Kidney tubule cell (primary cell): ENCODE data around the gene PRDM11.
"Not testable (repeated sequence)": the region's sequence is repeated elsewhere in the genome, so short reads cannot be mapped to it uniquely, and the experiment has no call there.

Experiments
- DNase-seq: peaks from one replicate; pipeline ENCODE4 v3.0.0-alpha.2; 2018; ENCODE audit warnings: low spot score

PRDM11 gene

GRCh38 chr11:45146072-45147016 is at the start of gene PRDM11:
Gene PRDM11, plus strand, starts transcription at chr11:45146639. Its CDS starts 35,128 bp downstream, at chr11:45181767.
- peak; percentile 88 for DNase-seq

DNA sequence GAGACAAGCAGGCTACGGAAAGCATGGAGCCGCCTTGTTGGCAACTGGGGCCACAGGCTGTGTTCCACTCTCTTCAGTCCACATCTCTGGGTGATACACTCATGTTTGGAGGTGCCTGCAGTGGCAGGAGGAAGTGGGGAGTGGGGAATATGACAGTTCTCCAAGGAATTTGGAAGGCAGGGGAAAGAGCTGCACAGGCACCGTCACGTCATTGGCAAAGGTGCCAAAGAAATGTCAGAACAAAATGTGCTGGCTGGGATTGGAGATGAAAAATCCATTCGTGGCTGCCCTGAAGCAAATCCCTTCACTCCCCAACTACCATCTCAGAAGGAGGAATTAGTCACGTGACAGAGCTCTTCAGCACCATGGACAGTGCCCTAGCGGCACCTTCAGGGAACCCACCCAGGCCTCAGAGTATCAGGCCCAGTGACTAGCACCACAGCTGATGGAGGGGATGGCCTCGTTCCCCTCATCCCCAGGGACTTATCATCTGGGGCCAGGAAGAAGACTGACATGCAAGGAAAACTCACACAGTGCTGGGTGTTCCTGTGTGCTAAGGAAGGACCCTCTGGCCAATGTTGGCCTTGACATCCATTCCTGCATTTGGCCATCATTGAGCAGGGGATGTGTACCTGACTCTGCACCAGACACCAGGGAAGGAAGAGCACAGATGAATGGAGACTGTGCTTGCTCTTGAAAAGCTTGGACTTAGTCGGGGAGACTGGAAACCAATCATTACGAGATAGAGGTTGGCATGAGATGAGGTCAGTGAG is 48.5 kb upstream of the PRDM11 start:
- peak; percentile 20 for DNase-seq

DNA sequence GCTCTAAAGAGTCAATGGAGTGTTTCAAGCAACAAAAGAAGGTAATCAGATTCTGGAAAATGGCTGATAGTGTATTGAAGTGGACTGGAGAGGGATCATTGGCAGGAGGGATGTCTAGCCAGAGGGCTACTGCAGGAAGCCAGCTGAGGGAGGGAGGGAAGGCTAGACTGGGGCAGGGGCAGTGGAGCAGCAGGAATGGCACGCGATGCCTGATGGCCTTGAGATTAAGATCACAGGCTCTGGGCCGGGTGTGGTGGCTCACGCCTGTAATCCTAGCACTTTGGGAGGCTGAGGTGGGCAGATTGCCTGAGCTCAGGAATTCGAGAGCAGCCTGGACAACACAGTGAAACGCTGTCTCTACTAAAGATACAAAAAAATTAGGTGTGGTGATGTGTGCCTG is 47.5 kb upstream of the PRDM11 start:
- DNase-seq = no peak

DNA sequence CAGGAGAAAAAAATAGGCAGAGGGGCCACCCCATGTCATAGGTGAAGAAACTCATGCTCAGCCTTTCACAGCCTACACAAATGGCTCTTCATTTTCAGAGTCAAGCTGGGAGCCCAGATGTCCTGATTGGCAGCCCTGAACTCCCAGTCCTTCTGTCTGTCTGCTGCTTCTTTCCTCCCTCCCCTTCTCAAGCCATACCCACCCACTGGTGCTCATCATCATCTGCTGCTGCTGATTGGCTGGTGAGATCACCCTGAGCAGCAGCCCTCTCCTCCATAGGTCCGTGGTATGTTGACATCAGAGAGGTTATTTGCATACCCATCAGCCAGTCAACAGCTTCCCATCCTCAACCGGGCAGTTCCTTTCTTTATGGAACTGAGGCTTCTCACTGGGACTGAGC is 46.1 kb upstream of the PRDM11 start:
- peak; percentile 2 for DNase-seq

DNA sequence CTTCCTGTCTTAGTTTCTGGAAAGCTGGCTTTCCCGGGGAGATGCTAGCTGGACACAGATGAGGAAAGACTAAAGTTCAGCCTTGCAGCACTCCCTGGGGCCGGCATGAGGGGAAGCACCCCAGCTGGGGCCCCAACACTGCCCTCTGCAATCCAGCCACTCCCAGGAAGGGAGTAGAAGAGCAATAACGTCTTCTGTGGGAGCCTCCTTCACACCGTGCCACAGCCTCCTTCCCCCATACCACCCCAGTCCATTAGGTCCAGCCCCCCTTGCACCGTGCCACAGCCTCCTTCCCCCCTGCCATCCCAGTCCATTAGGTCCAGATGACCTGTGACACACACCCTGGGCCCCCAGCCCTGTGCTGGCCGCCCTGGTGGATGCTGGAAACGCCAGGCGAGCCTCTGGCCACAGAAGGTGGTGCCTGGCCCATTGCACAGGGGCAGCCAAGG is 44.1 kb upstream of the PRDM11 start:
- no peak for DNase-seq

GRCh38 chr11:45102810-45103621 is 43.4 kb upstream of the PRDM11 start:
- DNase-seq = peak; percentile 87

DNA sequence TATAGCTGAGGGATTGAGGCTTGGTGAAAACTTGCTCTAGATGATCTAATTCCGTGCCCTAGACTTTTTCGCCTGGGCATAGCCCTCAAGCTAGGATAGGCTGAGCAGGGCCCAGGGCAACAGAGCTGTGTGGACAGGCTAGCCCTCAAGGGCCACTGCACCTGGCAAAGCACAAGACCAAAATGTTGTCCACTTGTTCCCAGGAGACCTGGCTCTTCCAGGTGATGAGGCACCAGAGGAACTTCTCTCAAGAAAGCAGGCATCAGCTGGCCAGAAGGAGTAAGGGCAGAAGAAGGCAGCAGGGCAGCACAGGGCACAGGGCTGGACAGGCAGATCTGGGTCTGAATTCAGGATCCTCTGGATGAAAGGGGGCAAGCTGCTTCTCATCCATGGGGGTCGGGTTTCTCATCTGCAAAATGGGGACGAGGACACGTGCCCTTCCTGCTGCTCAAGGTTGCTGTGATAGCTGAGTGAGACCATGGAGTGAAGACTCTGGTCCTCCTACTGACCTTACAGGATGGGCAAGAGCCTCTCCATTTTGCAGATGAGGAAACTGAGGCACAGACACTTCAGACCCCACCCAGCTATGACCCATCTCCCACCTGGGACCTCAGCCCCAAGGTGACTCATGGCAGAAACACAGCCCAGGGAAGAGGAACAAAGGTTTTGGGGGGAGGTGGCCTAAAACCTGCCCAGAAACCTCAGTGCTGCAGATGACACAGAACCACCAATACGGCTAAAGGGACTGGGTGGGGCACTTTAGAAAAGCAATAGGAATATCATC is 42.2 kb upstream of the PRDM11 start:
- no peak for DNase-seq

- no peak for DNase-seq
Measured at GRCh38 chr11:45104790-45105084, 41.7 kb upstream of the PRDM11 start.

GRCh38 chr11:45105233-45105983 is 41.0 kb upstream of the PRDM11 start:
- peak; percentile 68 for DNase-seq

GRCh38 chr11:45105984-45106375 is 40.5 kb upstream of the PRDM11 start:
- no peak for DNase-seq

GRCh38 chr11:45106440-45106839 is 40.0 kb upstream of the PRDM11 start:
- DNase-seq = no peak

- DNase-seq = no peak
Measured at GRCh38 chr11:45107029-45107428, 39.4 kb upstream of the PRDM11 start.

GRCh38 chr11:45108070-45109064 is 38.1 kb upstream of the PRDM11 start:
- DNase-seq = peak; percentile 58

DNA sequence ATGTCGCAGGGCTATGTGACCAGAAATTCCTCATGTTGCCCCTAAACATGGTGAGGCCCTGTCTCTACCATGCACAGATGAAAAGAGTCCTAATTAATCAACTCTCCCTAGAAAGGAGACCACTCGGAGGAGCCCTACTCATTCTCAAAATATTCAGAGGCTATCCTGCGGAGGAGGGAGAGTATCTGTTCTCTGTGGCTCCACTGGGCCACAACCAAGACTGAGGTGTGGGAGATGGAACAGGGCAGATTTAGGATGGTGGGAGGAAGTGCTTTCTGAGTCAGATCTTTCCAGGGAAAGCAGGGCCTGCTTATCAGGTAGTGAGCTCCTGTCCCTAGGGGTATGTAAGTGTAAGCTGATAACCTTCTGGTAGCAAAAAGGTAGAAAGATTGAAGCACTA is 37.0 kb upstream of the PRDM11 start:
- DNase-seq = no peak

DNA sequence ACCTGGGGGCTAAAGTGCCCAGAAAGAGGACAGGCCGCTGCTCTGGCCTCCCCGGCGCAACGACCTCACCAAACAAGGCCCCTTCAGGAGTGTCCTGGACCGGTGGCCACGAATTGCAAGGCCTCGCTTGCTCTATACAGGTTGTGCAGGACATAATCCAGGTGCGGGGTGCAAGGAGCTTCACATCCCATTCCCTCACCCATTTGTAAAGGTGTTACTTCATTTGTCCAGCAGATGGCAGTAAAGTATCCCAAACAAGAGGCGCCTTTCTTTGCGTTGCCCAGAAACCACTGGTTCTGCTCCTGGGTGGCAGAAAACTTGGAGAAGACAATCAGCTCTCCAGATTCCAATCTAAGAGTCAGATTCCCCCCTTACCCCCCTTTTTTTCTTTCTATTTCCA is 35.9 kb upstream of the PRDM11 start:
- peak; percentile 75 for DNase-seq

- DNase-seq = no peak
Measured at GRCh38 chr11:45113807-45114206, 32.6 kb upstream of the PRDM11 start.

- not testable (repeated sequence) for DNase-seq
Measured at GRCh38 chr11:45127836-45128235, 18.6 kb upstream of the PRDM11 start.

GRCh38 chr11:45133878-45134277 is 12.6 kb upstream of the PRDM11 start:
- no peak for DNase-seq

DNA sequence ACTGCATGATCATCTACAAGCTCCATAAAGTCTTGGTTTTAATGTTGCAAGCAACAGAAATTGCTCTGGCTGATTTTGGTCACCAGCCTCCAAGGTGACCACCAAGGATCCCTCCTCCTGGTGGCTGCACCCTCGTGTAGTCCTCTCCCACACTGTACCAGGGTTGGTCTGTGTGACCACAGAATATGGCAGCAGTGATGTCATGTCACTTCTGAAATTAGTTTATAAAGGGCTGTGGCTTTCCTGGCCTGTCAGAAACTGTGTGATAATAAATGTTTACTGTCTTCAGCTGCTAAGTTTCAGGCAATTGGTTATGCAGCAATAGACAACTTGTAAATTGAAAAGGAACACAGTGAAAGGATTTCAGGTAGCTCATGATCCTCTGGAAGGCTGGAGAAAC is 5.3 kb upstream of the PRDM11 start:
- DNase-seq = no peak

GRCh38 chr11:45141631-45142030 is 4.8 kb upstream of the PRDM11 start:
- no peak for DNase-seq
